Large intestine (tissue), 3 donors: ENCODE measurements around the gene NKAIN2. TPM values are rescaled to one million over a fixed set of nuclear protein-coding genes. Genes with fewer than 3 reads are reported as not detected.
"Not testable (repeated sequence)": the region's sequence is repeated elsewhere in the genome, so short reads cannot be mapped to it uniquely, and the experiment has no call there.

Experiments used
- DNase-seq, 2 donors: peaks; one replicate each; pipeline versions ENCODE4 v3.0.0 to v3.0.0-alpha.2; 2013
- H3K27ac ChIP-seq: one replicate; pipeline ENCODE4 v1.5.1; 2013; ENCODE audit warnings: low read length
- H3K27me3 ChIP-seq: 2 replicates; pipeline ENCODE4 v1.6.1; 2013; ENCODE audit warnings: low read length; ENCODE audit not compliant: control insufficient read depth, insufficient read depth
- H3K36me3 ChIP-seq: 2 replicates; pipeline ENCODE4 v1.6.1; 2013; ENCODE audit warnings: low read length; ENCODE audit not compliant: control insufficient read depth, insufficient read depth
- H3K4me1 ChIP-seq: one replicate; pipeline ENCODE4 v1.6.1; 2013; ENCODE audit warnings: low read length; ENCODE audit not compliant: control insufficient read depth, insufficient read depth
- H3K4me3 ChIP-seq: one replicate; pipeline ENCODE4 v1.5.1; 2013; ENCODE audit warnings: low read length
- H3K9me3 ChIP-seq: one replicate; pipeline ENCODE4 v1.6.1; 2013; ENCODE audit warnings: mild to moderate bottlenecking, low read depth, low read length, moderate library complexity; ENCODE audit not compliant: control insufficient read depth
- WGBS: methylation state at CpG from one replicate; pipeline ENCODE4 v1.1.5; 2013; ENCODE audit warnings: low lambda C conversion rate; ENCODE audit not compliant: insufficient coverage; 5-methylcytosine and 5-hydroxymethylcytosine counted together
- polyA plus RNA-seq: library from polyadenylated mRNA; unstranded; fragments of 120-200 nt; gene quantifications from one replicate; pipeline ENCODE4 v1.2.1, GENCODE V29; 2013

NKAIN2 gene
- polyA plus RNA-seq, 1 donor, result 1.3 TPM

GRCh38 chr6:123994168-123994567 is 190.5 kb downstream of the NKAIN2 start:
- Histone ChIP-seq H3K36me3 (no peaks in the 10 kb centered on the region), H3K9me3 (no peaks in the 10 kb centered on the region), H3K4me1 (no peaks in the 10 kb centered on the region), H3K4me3 (no peak overlapping the region), H3K27ac (no peak overlapping the region), H3K27me3 (no peaks in the 10 kb centered on the region)
- WGBS, result no CpG with 5 or more reads among the region's 3 CpGs
- no peak for DNase-seq

GRCh38 chr6:123994891-123995635 is 191.4 kb downstream of the NKAIN2 start:
- Histone ChIP-seq H3K36me3 (no peaks in the 10 kb centered on the region), H3K27me3 (no peaks in the 10 kb centered on the region), H3K4me3 (no peak overlapping the region), H3K4me1 (no peaks in the 10 kb centered on the region), H3K9me3 (no peaks in the 10 kb centered on the region), H3K27ac (no peak overlapping the region)
- DNase-seq, result no peak
- WGBS, result 50% methylated on average over 2 of the region's 4 CpGs

GRCh38 chr6:123997223-123997622 is 193.6 kb downstream of the NKAIN2 start:
- no peak for DNase-seq
- no peaks in the 10 kb centered on the region for H3K4me1 ChIP-seq
- no peak overlapping the region for H3K4me3 ChIP-seq
- H3K27ac ChIP-seq, result no peak overlapping the region
- no peaks in the 10 kb centered on the region for H3K36me3 ChIP-seq
- no peaks in the 10 kb centered on the region for H3K9me3 ChIP-seq
- no peaks in the 10 kb centered on the region for H3K27me3 ChIP-seq
- WGBS, result 100% methylated on average over 1 of the region's 3 CpGs

GRCh38 chr6:124002377-124003081 is 198.9 kb downstream of the NKAIN2 start:
- H3K27ac ChIP-seq, result no peak overlapping the region
- H3K4me1 ChIP-seq, result no peaks in the 10 kb centered on the region
- H3K36me3 ChIP-seq, result no peaks in the 10 kb centered on the region
- 82% methylated on average over 3 of the region's 4 CpGs for WGBS
- DNase-seq, result no peak
- no peak overlapping the region for H3K4me3 ChIP-seq
- H3K27me3 ChIP-seq, result no peaks in the 10 kb centered on the region
- H3K9me3 ChIP-seq, result no peaks in the 10 kb centered on the region

GRCh38 chr6:124007266-124007665 is 203.6 kb downstream of the NKAIN2 start:
- Histone ChIP-seq H3K4me3 (no peak overlapping the region), H3K4me1 (no peaks in the 10 kb centered on the region)
- DNase-seq, result no peak

GRCh38 chr6:124008000-124008987 is 204.6 kb downstream of the NKAIN2 start:
- Histone ChIP-seq H3K4me3 (no peak overlapping the region), H3K4me1 (no peaks in the 10 kb centered on the region), H3K27ac (no peak overlapping the region), H3K36me3 (no peaks in the 10 kb centered on the region), H3K27me3 (no peaks in the 10 kb centered on the region), H3K9me3 (no peaks in the 10 kb centered on the region)
- no peak for DNase-seq
- WGBS, result 38% methylated on average over 3 of the region's 10 CpGs

More at GRCh38 chr6:124007266-124007665, 203.6 kb downstream of the NKAIN2 start:
- H3K9me3 ChIP-seq, result no peaks in the 10 kb centered on the region
- H3K27ac ChIP-seq, result no peak overlapping the region
- H3K27me3 ChIP-seq, result no peaks in the 10 kb centered on the region
- H3K36me3 ChIP-seq, result no peaks in the 10 kb centered on the region

- 71% methylated on average over 1 of the region's 6 CpGs for WGBS
- H3K36me3 ChIP-seq, result no peaks in the 10 kb centered on the region
- DNase-seq, result no peak
- no peaks in the 10 kb centered on the region for H3K9me3 ChIP-seq
- no peak overlapping the region for H3K27ac ChIP-seq
- no peaks in the 10 kb centered on the region for H3K4me1 ChIP-seq
- no peaks in the 10 kb centered on the region for H3K27me3 ChIP-seq
- H3K4me3 ChIP-seq, result no peak overlapping the region
Measured at GRCh38 chr6:124008988-124009765, 205.5 kb downstream of the NKAIN2 start.

- no peaks in the 10 kb centered on the region for H3K9me3 ChIP-seq
- H3K4me1 ChIP-seq, result no peaks in the 10 kb centered on the region
- DNase-seq, result no peak
Measured at GRCh38 chr6:124010574-124010973, 206.9 kb downstream of the NKAIN2 start.

GRCh38 chr6:124011180-124011579 is 207.5 kb downstream of the NKAIN2 start:
- Histone ChIP-seq H3K27ac (no peak overlapping the region), H3K4me3 (no peak overlapping the region), H3K27me3 (no peaks in the 10 kb centered on the region), H3K4me1 (no peaks in the 10 kb centered on the region), H3K36me3 (no peaks in the 10 kb centered on the region), H3K9me3 (no peaks in the 10 kb centered on the region)
- 93% methylated on average over 2 of the region's 2 CpGs for WGBS
- no peak for DNase-seq

More at GRCh38 chr6:124010574-124010973, 206.9 kb downstream of the NKAIN2 start:
- Histone ChIP-seq H3K4me3 (no peak overlapping the region), H3K36me3 (no peaks in the 10 kb centered on the region), H3K27me3 (no peaks in the 10 kb centered on the region), H3K27ac (no peak overlapping the region)

GRCh38 chr6:124022051-124022450 is 218.4 kb downstream of the NKAIN2 start:
- not testable (repeated sequence) for DNase-seq, H3K4me3 ChIP-seq, H3K27me3 ChIP-seq, H3K36me3 ChIP-seq, H3K4me1 ChIP-seq, H3K27ac ChIP-seq, H3K9me3 ChIP-seq
- WGBS, result no CpG with 5 or more reads among the region's 1 CpG
